Heart right ventricle (tissue), 16 donors: ENCODE measurements around the gene AGBL1. TPM values are rescaled to one million over a fixed set of nuclear protein-coding genes. Genes with fewer than 3 reads are reported as not detected.
A peak's percentile ranks its signal among the peaks of the same experiment; 100 is the strongest.

Experiments
- ATAC-seq, 8 donors: fragments of 200-7000 bp; cut with Tn5 transposase; one replicate each; pipeline ENCODE4 v1.9.1; 2020; ENCODE audit warnings: mild to moderate bottlenecking in 8 of 8, moderate library complexity in 8 of 8, moderate number of reproducible peaks in 1 of 8
- DNase-seq, 2 donors: peaks; one replicate each; pipeline ENCODE4 v3.0.0-alpha.2; 2020
- H3K27ac ChIP-seq, 10 donors: fragments of 200-600 bp; sonication (generic) in 2 of 10; one replicate each; pipeline versions ENCODE4 v1.5.0 to v1.8.0; 2020 to 2022; ENCODE audit warnings: mild to moderate bottlenecking in 3 of 10
- H3K27me3 ChIP-seq, 7 donors: fragments of 200-600 bp; one replicate each; pipeline ENCODE4 v1.8.0; 2021 to 2022; ENCODE audit warnings: mild to moderate bottlenecking in 2 of 7
- H3K36me3 ChIP-seq, 9 donors: fragments of 200-600 bp; sonication (generic) in 1 of 9; one replicate each; pipeline versions ENCODE4 v1.5.0 to v1.8.0; 2020 to 2022; ENCODE audit warnings: mild to moderate bottlenecking in 2 of 9
- H3K4me1 ChIP-seq, 9 donors: fragments of 200-600 bp; sonication (generic) in 1 of 9; one replicate each; pipeline versions ENCODE4 v1.5.0 to v1.8.0; 2020 to 2022; ENCODE audit warnings: mild to moderate bottlenecking in 4 of 9
- H3K4me3 ChIP-seq, 10 donors: fragments of 200-600 bp; sonication (generic) in 2 of 10; one replicate each; pipeline versions ENCODE4 v1.5.0 to v1.8.0; 2020 to 2022; ENCODE audit warnings: mild to moderate bottlenecking in 7 of 10, moderate library complexity in 2 of 10
- H3K9me3 ChIP-seq, 11 donors: fragments of 200-600 bp in 10 of 11; sonication (generic) in 2 of 11; one replicate each; pipeline versions ENCODE4 v1.5.0 to v1.8.0; 2013 to 2022; ENCODE audit warnings: mild to moderate bottlenecking in 2 of 11, control low read depth in 1 of 11, moderate library complexity in 1 of 11
- CTCF ChIP-seq, 9 donors: fragments of 200-600 bp; sonication (generic) in 2 of 9; IDR thresholded peaks; one replicate each; pipeline versions ENCODE4 v1.5.0 to v1.8.0; 2021 to 2022; ENCODE audit warnings: antibody characterized with exemption in 9 of 9, mild to moderate bottlenecking in 5 of 9, moderate library complexity in 1 of 9
- WGBS, 2 donors: extraction: QIAGEN DNeasy Blood & Tissue Kit; methylation state at CpG; one replicate each; pipeline ENCODE4 v1.1.7; 2013; ENCODE audit warnings: inconsistent platforms in 1 of 2; 5-methylcytosine and 5-hydroxymethylcytosine counted together
- intact Hi-C, 10 donors: fragments of 100-400 bp; cut with DNase I; formaldehyde crosslinking; loops; one replicate each; pipeline versions ENCODE4 v1.11.1 to v1.14.2; 2022
- polyA plus RNA-seq, 2 donors: library from polyadenylated mRNA; stranded (reverse); fragments of 200-250 nt; gene quantifications; one replicate each; pipeline ENCODE4 v1.2.3, GENCODE V29; 2013
- total RNA-seq, 10 donors: library from RNA; stranded (reverse); fragmentation: NEBNext Ultra II Directional in 3 of 10; extraction: Animal tissue kit (Norgen Biotek cat#: 25700) in 3 of 10; gene quantifications; one replicate each; pipeline versions ENCODE4 v1.2.1 to v1.2.4, GENCODE V29; 2021 to 2023
- donor health status: Arrhythmogenic right ventricular cardiomyopathy.
- donor health status: ischemic (EF 13 %, LVEDD 7.1; RV severe dilation, severe dysfunction).
- donor health status: healthy with polysubstance abuse.
- donor health status: DM: no; HTN: yes; CAD: no.
- donor health status: DM: no; HTN: no; CAD: no.
- donor health status: ischemic (EF 25% LVEDD 6.9; RV normal size, moderate dysfunction).
- donor health status: ischemic (EF 25% LVEDD 5.7; RV mildly dilated, moderate dysfunction).
- donor health status: healthy.
- donor health status: DM: yes; HTN: yes; CAD: no.
- donor health status: Ischemic cardiomyopathy.
- donor health status: ischemic (EF 35%, LVEDD 5.7; RV mildly dilated, moderate dysfunction).
- donor health status: nonischemic (EF 11% LVEDD 7.7; RV severe dilation, severe dysfunction).
- donor health status: DM: yes; HTN: yes; CAD: no.
- donor health status: PGD.
- donor health status: ischemic (EF 29% LVEDD 5.4; RV normal size, mild dysfunction).
- donor health status: nonischemic (EF 23%, LVEDD 6.1; RV moderate dilation, normal function).

AGBL1 gene
- total and polyA plus RNA-seq, 12 donors: 0.02 to 0.13 (median 0.09) TPM; not detected in 7

DNA sequence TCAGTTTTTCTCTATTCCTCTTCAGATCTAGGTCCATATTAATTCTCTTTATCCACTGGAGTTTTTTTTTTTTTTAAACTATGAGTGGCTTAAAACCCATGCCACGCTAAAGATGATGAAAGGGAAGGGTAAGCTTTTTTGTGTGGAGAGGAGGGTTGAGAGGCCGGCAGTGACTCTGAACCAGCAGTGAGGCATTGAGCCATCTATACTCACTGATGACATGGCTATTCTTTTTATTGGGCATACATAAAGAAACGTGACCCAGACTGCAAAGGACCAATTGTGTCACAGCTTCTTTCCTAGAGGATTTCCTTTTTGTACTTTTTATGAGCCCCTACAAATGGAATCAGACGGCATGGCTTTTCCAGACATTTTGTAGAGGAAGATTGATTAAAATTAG is 662.2 kb downstream of the AGBL1 start:
- WGBS, 2 donors: 74 to 75% methylated on average over 4 of the region's 4 CpGs
- no peaks in the 10 kb centered on the region for H3K36me3 ChIP-seq
- peaks cover 0 to 8% (median 0%) of the 10 kb centered on the region in 11 donors for H3K9me3 ChIP-seq
- no peaks in the 10 kb centered on the region for H3K27me3 ChIP-seq
- intact Hi-C loops: loop anchor here in 3 of 10 donors (5.0 to 10.0 kb wide), 2 partner anchors 507 to 875 kb away; no protein-coding TSS in a partner anchor
- no peak for ATAC-seq
- no peak overlapping the region for H3K4me3 ChIP-seq
- H3K27ac ChIP-seq: no peak overlapping the region
- H3K4me1 ChIP-seq: no peaks in the 10 kb centered on the region
- no peak for TF ChIP-seq CTCF (IDR thresholded peaks at IDR 0.05)
- no peak for DNase-seq

DNA sequence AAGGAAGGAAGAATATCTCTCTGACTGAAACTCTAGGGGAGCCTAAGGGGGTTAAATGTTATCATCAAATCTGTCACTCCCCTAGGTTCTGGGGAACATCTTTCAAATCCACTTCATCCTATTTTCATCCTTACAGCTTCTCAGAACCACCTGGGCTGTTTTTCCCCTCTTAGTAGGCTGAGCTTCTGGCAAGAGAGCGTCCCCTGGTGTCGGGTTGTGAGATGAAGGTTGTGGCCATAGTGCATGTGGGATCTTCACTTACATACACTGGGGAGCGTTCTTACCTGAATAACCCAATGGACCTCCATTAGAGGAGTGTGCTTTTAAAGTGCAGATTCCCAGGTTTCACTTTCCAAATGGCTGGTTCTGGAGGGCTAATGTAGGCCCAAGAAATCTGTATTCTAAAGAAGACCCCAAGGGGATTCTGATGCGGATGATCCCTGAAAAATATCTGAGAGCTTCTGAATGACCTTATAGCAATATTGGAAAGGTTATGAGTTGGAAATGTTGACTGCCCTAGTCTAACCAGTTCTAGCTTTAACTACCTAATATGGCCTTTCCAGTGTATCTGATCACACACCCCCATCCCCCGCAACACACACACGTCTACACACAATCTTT is 663.7 kb downstream of the AGBL1 start:
- peak in 8 of 9 donors; percentile 17 to 60 (median 52) for TF ChIP-seq CTCF (IDR thresholded peaks at IDR 0.05)
- Histone ChIP-seq H3K4me1 (no peaks in the 10 kb centered on the region), H3K27me3 (no peaks in the 10 kb centered on the region), H3K27ac (no peak overlapping the region), H3K4me3 (no peak overlapping the region), H3K36me3 (no peaks in the 10 kb centered on the region), H3K9me3 (peaks cover 0 to 4% (median 0%) of the 10 kb centered on the region in 11 donors)
- no peak for ATAC-seq
- peak; percentile 6 to 15 for DNase-seq
- 49 to 63% methylated on average over 6 of the region's 6 CpGs for WGBS, 2 donors
- intact Hi-C loops: loop anchor here in 3 of 10 donors (5.0 to 10.0 kb wide), 2 partner anchors 509 to 876 kb away; no protein-coding TSS in a partner anchor

DNA sequence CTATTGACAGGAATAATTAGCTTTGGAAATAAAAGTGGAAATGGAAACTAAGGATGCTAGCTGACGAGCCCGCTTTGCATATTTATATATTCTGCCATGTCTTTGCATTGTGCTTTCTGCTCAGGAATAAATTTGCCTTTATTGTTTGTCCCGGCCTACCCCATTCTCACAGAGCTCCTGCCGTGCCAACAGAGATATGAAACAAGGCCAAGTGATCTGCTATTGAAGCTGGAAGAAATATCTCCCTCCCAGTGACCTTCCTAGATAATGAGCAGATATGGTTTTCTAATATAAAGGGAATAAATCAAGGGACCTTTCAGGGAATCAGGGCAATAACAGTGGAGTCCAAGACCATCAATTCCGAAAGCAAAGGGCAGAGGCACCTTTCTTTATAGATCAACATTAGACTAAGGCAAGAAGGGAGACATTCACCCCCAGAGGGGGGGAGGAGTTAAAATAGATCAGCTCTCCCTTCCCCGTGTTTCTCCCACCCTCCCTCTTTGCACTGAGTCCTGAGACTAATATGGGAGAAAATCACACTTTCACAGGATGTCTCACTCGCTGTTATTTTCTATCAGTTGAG is 664.6 kb downstream of the AGBL1 start:
- H3K36me3 ChIP-seq: no peaks in the 10 kb centered on the region
- intact Hi-C loops: loop anchor here in 3 of 10 donors (5.0 to 10.0 kb wide), 2 partner anchors 509 to 877 kb away; no protein-coding TSS in a partner anchor
- H3K4me3 ChIP-seq: no peak overlapping the region
- H3K9me3 ChIP-seq: no peaks in the 10 kb centered on the region
- H3K27me3 ChIP-seq: no peaks in the 10 kb centered on the region
- WGBS, 2 donors: 59 to 61% methylated on average over 7 of the region's 7 CpGs
- no peak for DNase-seq
- no peak overlapping the region for H3K27ac ChIP-seq
- H3K4me1 ChIP-seq: no peaks in the 10 kb centered on the region
- no peak for ATAC-seq
- TF ChIP-seq CTCF (IDR thresholded peaks at IDR 0.05): no peak

DNA sequence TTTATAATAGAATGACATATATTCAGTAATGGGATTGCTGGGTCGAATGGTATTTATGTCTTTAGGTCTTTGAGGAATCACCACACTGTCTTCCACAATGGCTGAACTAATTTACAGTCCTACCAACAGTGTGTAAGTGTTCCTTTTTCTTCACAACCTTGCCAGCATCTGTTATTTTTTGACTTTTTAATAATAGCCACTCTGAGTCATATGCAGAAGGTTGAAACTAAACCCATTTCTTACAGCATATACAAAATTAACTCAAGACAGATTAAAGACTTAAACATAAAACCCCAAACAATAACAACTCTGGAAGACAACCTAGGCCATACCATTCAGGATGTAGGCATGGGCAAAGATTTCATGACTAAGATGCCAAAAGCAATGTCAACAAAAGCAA is 671.4 kb downstream of the AGBL1 start:
- no peak overlapping the region for H3K4me3 ChIP-seq
- 64 to 79% methylated on average over 1 of the region's 1 CpG for WGBS, 2 donors
- no peak overlapping the region for H3K27ac ChIP-seq
- intact Hi-C loops: no loop called here
- no peaks in the 10 kb centered on the region for H3K4me1 ChIP-seq
- no peaks in the 10 kb centered on the region for H3K9me3 ChIP-seq
- TF ChIP-seq CTCF (IDR thresholded peaks at IDR 0.05): no peak
- DNase-seq (no peak), ATAC-seq (no peak)
- no peaks in the 10 kb centered on the region for H3K27me3 ChIP-seq
- no peaks in the 10 kb centered on the region for H3K36me3 ChIP-seq
